MM.1S (cell line): ENCODE data around the gene CCDC8.

ENCODE experiments used
- CTCF ChIP-seq: fragments of 300-600 bp; sonication (generic); IDR thresholded peaks from 2 replicates; pipeline ENCODE4 v1.5.1; 2016; ENCODE audit warnings: antibody characterized with exemption, low read length, mixed read lengths
- EZH2phosphoT487 ChIP-seq: fragments of 300-600 bp; sonication (generic); IDR thresholded peaks from 2 replicates; pipeline ENCODE4 v1.6.1; 2018; ENCODE audit warnings: antibody characterized with exemption, low read length

- TF ChIP-seq CTCF (no peak), EZH2phosphoT487 (no peak)
These were observed 38.8 kb upstream of the CCDC8 start for GRCh38 chr19:46452186-46452585.
